Measurements from ENCODE around the gene PCSK5.
A peak's percentile ranks its signal among the peaks of the same experiment; 100 is the strongest.
"Not testable (repeated sequence)": the region's sequence is repeated elsewhere in the genome, so short reads cannot be mapped to it uniquely, and the experiment has no call there.

The PCSK5 gene

GRCh38 chr9:76358628-76359280, 468.3 kb downstream of the PCSK5 start:
- DNase-seq (ENCODE audit: low read depth in 2 of 2): no peak

- no peak for DNase-seq (ENCODE audit: low read depth in 2 of 2)
Measured at GRCh38 chr9:76359365-76359764, 468.9 kb downstream of the PCSK5 start.

- DNase-seq (ENCODE audit: low read depth in 2 of 2): no peak
Measured at GRCh38 chr9:76359766-76360165, 469.3 kb downstream of the PCSK5 start.

GRCh38 chr9:76362332-76363031, 472.0 kb downstream of the PCSK5 start:
- DNase-seq (ENCODE audit: low read depth in 2 of 2): not testable (repeated sequence)

- no peak for DNase-seq (ENCODE audit: low read depth in 2 of 2)
Measured at GRCh38 chr9:76363032-76363395, 472.5 kb downstream of the PCSK5 start.

GRCh38 chr9:76365028-76365427, 474.6 kb downstream of the PCSK5 start:
- DNase-seq (ENCODE audit: low read depth in 2 of 2): no peak

- no peak for DNase-seq (ENCODE audit: low read depth in 2 of 2)
Measured at GRCh38 chr9:76366275-76366674, 475.8 kb downstream of the PCSK5 start.

GRCh38 chr9:76369583-76369982, 479.1 kb downstream of the PCSK5 start:
- no peak for DNase-seq (ENCODE audit: low read depth in 2 of 2)

- DNase-seq (ENCODE audit: low read depth in 2 of 2): no peak
Measured at GRCh38 chr9:76370396-76371023, 480.0 kb downstream of the PCSK5 start.

GRCh38 chr9:76371901-76372300, 481.4 kb downstream of the PCSK5 start:
- no peak for DNase-seq (ENCODE audit: low read depth in 2 of 2)

GRCh38 chr9:76372336-76372735, 481.9 kb downstream of the PCSK5 start:
- no peak for DNase-seq (ENCODE audit: low read depth in 2 of 2)

GRCh38 chr9:76373173-76373783, 482.8 kb downstream of the PCSK5 start:
- no peak for DNase-seq (ENCODE audit: low read depth in 2 of 2)

- no peak for DNase-seq (ENCODE audit: low read depth in 2 of 2)
Measured at GRCh38 chr9:76373784-76374474, 483.5 kb downstream of the PCSK5 start.

- DNase-seq (ENCODE audit: low read depth in 2 of 2): no peak
Measured at GRCh38 chr9:76374783-76375559, 484.5 kb downstream of the PCSK5 start.

GRCh38 chr9:76377791-76378190, 487.3 kb downstream of the PCSK5 start:
- no peak for DNase-seq (ENCODE audit: low read depth in 2 of 2)

- no peak for DNase-seq (ENCODE audit: low read depth in 2 of 2)
Measured at GRCh38 chr9:76378367-76379073, 488.0 kb downstream of the PCSK5 start.

GRCh38 chr9:76379494-76379893, 489.0 kb downstream of the PCSK5 start:
- no peak for DNase-seq (ENCODE audit: low read depth in 2 of 2)

GRCh38 chr9:76390656-76391055, 500.2 kb downstream of the PCSK5 start:
- no peak for DNase-seq (ENCODE audit: low read depth in 2 of 2)

GRCh38 chr9:76394195-76394959, 503.9 kb downstream of the PCSK5 start, which contains the start of gene RFK:
Gene RFK (minus strand): TSS chr9:76394426. CDS start chr9:76394171, 255 bp downstream.
- peak; percentile 82 to 87 for DNase-seq (ENCODE audit: low read depth in 2 of 2)

- peak; percentile 21 to 24 for DNase-seq (ENCODE audit: low read depth in 2 of 2)
Measured at GRCh38 chr9:76394960-76395252, 504.4 kb downstream of the PCSK5 start.
